Neural cell (in vitro differentiated cells): ENCODE results near the gene UNC79. TPM values are rescaled to one million over a fixed set of nuclear protein-coding genes. Genes with fewer than 3 reads are reported as not detected.

Experiments used
- H2AFZ ChIP-seq: fragments of 200-600, 300-800 bp; sonication (generic), shearing (Covaris generic); 2 replicates; pipeline ENCODE4 v1.6.0; 2014; ENCODE audit warnings: low read depth, mild to moderate bottlenecking, antibody characterized with exemption, low read length, moderate library complexity
- H3F3A ChIP-seq: fragments of 200-600 bp; shearing (Covaris generic); 2 replicates; pipeline ENCODE4 v1.6.1; 2016; ENCODE audit warnings: mild to moderate bottlenecking, moderate library complexity, mixed read lengths, antibody characterized with exemption, low read length; ENCODE audit not compliant: insufficient read depth, poor library complexity, severe bottlenecking
- H3K27ac ChIP-seq: fragments of 200-600, 300-800 bp; sonication (generic), shearing (Covaris generic); 2 replicates; pipeline ENCODE4 v1.5.1; 2014; ENCODE audit warnings: mild to moderate bottlenecking, low read length, moderate library complexity
- H3K27me3 ChIP-seq: fragments of 300-800, 200-600 bp; sonication (generic), shearing (Covaris generic); 2 replicates; pipeline ENCODE4 v1.6.0; 2014; ENCODE audit warnings: mild to moderate bottlenecking, low read depth, low read length, moderate library complexity; ENCODE audit not compliant: insufficient read depth
- H3K36me3 ChIP-seq: fragments of 300-800, 200-600 bp; sonication (generic), shearing (Covaris generic); 2 replicates; pipeline ENCODE4 v1.5.1; 2014; ENCODE audit warnings: mild to moderate bottlenecking, antibody characterized with exemption, low read length, moderate library complexity; ENCODE audit not compliant: insufficient read depth
- H3K4me2 ChIP-seq: fragments of 300-800, 200-600 bp; sonication (generic), shearing (Covaris generic); 2 replicates; pipeline ENCODE4 v1.6.0; 2014; ENCODE audit warnings: mild to moderate bottlenecking, low read length
- H3K4me3 ChIP-seq: fragments of 300-800, 200-600 bp; sonication (generic), shearing (Covaris generic); 2 replicates; pipeline ENCODE4 v1.5.1; 2014; ENCODE audit warnings: mild to moderate bottlenecking, low read length, moderate library complexity
- H3K79me2 ChIP-seq: fragments of 200-600 bp; shearing (Covaris generic); replicated peaks from 2 replicates; pipeline ENCODE4 v1.6.0; 2014; ENCODE audit warnings: mild to moderate bottlenecking, low read length, moderate library complexity; ENCODE audit not compliant: insufficient read depth
- H3K9ac ChIP-seq: fragments of 300-800, 200-600 bp; sonication (generic), shearing (Covaris generic); 2 replicates; pipeline ENCODE4 v1.6.1; 2016; ENCODE audit warnings: mild to moderate bottlenecking, low read length, mixed read lengths
- H3K9me2 ChIP-seq: fragments of 200-600 bp; shearing (Covaris generic); 2 replicates; pipeline ENCODE4 v1.6.1; 2016; ENCODE audit warnings: mild to moderate bottlenecking, low read length, mixed read lengths; ENCODE audit not compliant: insufficient read depth
- H3K9me3 ChIP-seq: fragments of 200-600, 300-800 bp; sonication (generic), shearing (Covaris generic); 2 replicates; pipeline ENCODE4 v1.6.1; 2016; ENCODE audit warnings: mild to moderate bottlenecking, mixed run types, low read length, moderate library complexity, mixed read lengths
- H4K20me1 ChIP-seq: fragments of 200-600 bp; shearing (Covaris generic); 2 replicates; pipeline ENCODE4 v1.6.1; 2016; ENCODE audit warnings: mild to moderate bottlenecking, mixed run types; ENCODE audit not compliant: insufficient read depth
- CTCF ChIP-seq: fragments of 450-650 bp; IDR thresholded peaks from 2 replicates; pipeline ENCODE4 v1.5.1; 2014; ENCODE audit warnings: antibody characterized with exemption, mild to moderate bottlenecking, moderate library complexity; ENCODE audit not compliant: poor library complexity, severe bottlenecking
- EP300 ChIP-seq: fragments of 450-650 bp; conservative IDR thresholded peaks from 2 replicates; pipeline ENCODE4 v1.6.1; 2014; ENCODE audit warnings: antibody characterized with exemption, mild to moderate bottlenecking, moderate library complexity; ENCODE audit not compliant: poor library complexity, severe bottlenecking
- EZH2 ChIP-seq: fragments of 200-600, 300-800 bp; shearing (Covaris generic), sonication (generic); IDR thresholded peaks from 2 replicates; pipeline ENCODE4 v1.6.1; 2014; ENCODE audit warnings: antibody characterized with exemption, low read length, borderline replicate concordance, mild to moderate bottlenecking; ENCODE audit not compliant: insufficient read depth, poor library complexity, severe bottlenecking
- MXI1 ChIP-seq: fragments of 450-650 bp; conservative IDR thresholded peaks from 2 replicates; pipeline ENCODE4 v1.6.1; 2014; ENCODE audit warnings: antibody characterized with exemption, mild to moderate bottlenecking; ENCODE audit not compliant: poor library complexity, severe bottlenecking
- POLR2AphosphoS5 ChIP-seq: IDR thresholded peaks from 2 replicates; pipeline ENCODE4 v1.6.1; 2012
- RAD21 ChIP-seq: fragments of 450-650 bp; conservative IDR thresholded peaks from 2 replicates; pipeline ENCODE4 v1.6.1; 2014; ENCODE audit warnings: antibody characterized with exemption, mild to moderate bottlenecking, moderate library complexity
- REST ChIP-seq: IDR thresholded peaks from 2 replicates; pipeline ENCODE4 v1.6.1; 2012; ENCODE audit warnings: borderline replicate concordance
- SMC3 ChIP-seq: fragments of 450-650 bp; conservative IDR thresholded peaks from 2 replicates; pipeline ENCODE4 v1.6.1; 2014; ENCODE audit warnings: antibody characterized with exemption, mild to moderate bottlenecking, moderate library complexity; ENCODE audit not compliant: poor library complexity
- TAF1 ChIP-seq: IDR thresholded peaks from 2 replicates; pipeline ENCODE4 v1.6.1; 2012; ENCODE audit warnings: low read depth
- polyA plus RNA-seq: library from polyadenylated mRNA; depleted of rRNA; stranded (reverse); fragments of >200 nt; gene quantifications from 2 replicates; pipeline ENCODE4 v1.2.3, GENCODE V29; 2014

The UNC79 gene
- polyA plus RNA-seq, 1 donor from 2014 or later: 22.6 TPM

GRCh38 chr14:93528884-93529558, 98.3 kb downstream of the UNC79 start:
- no peaks in the 10 kb centered on the region for H3K27me3 ChIP-seq
- H3K9ac ChIP-seq: no peak overlapping the region
- no peaks in the 10 kb centered on the region for H3K36me3 ChIP-seq
- no peak overlapping the region for H3K27ac ChIP-seq
- no peaks in the 10 kb centered on the region for H3K9me2 ChIP-seq
- H4K20me1 ChIP-seq: no peaks in the 10 kb centered on the region
- no peak for TF ChIP-seq POLR2AphosphoS5
- no peak for TF ChIP-seq RAD21
- no peak for TF ChIP-seq REST
- no peak for TF ChIP-seq SMC3
- TF ChIP-seq EZH2: no peak
- TF ChIP-seq MXI1: no peak
- no peak for TF ChIP-seq CTCF
- TF ChIP-seq EP300: no peak
- no peak for TF ChIP-seq TAF1
- no peak overlapping the region for H3K4me3 ChIP-seq
- no peaks in the 10 kb centered on the region for H3K9me3 ChIP-seq
- no peaks in the 10 kb centered on the region for H3F3A ChIP-seq
- H3K4me2 ChIP-seq: no peak overlapping the region
- H3K79me2 ChIP-seq: no peaks in the 10 kb centered on the region
- no peak overlapping the region for H2AFZ ChIP-seq

DNA sequence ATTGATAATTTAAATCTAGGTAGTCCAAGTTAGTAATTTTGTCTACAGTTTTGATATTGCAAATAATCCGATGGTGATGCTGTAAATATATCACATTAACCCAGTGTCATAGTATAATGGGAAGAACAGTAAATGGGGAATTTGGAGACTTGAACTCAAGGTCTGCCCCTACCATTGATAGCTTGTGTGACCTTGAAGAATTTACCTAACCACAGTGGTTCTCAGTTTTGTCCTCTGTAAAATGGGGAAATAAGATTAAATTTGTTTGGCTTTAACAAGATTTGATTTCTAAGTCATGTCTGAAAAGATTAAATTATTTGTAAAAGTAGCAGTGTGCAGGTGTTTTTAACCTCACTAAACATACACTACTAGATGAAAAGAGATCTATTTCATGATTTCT, 100.9 kb downstream of the UNC79 start:
- no peak overlapping the region for H3K27ac ChIP-seq
- H3K27me3 ChIP-seq: no peaks in the 10 kb centered on the region
- no peaks in the 10 kb centered on the region for H3F3A ChIP-seq
- no peaks in the 10 kb centered on the region for H3K9me3 ChIP-seq
- H3K36me3 ChIP-seq: no peaks in the 10 kb centered on the region
- no peak for TF ChIP-seq MXI1
- no peak for TF ChIP-seq REST
- TF ChIP-seq TAF1: no peak
- TF ChIP-seq POLR2AphosphoS5: no peak
- TF ChIP-seq CTCF: no peak
- no peak for TF ChIP-seq SMC3
- no peak for TF ChIP-seq EZH2
- no peak for TF ChIP-seq EP300
- no peak for TF ChIP-seq RAD21
- H3K79me2 ChIP-seq: no peaks in the 10 kb centered on the region
- no peak overlapping the region for H2AFZ ChIP-seq
- H3K4me3 ChIP-seq: no peak overlapping the region
- H3K4me2 ChIP-seq: no peak overlapping the region
- no peak overlapping the region for H3K9ac ChIP-seq
- H3K9me2 ChIP-seq: no peaks in the 10 kb centered on the region
- no peaks in the 10 kb centered on the region for H4K20me1 ChIP-seq
